GM12878 (cell line): Measurements from ENCODE around the gene FBXO21. TPM values are rescaled to one million over a fixed set of nuclear protein-coding genes. Genes with fewer than 3 reads are reported as not detected.
A peak's percentile ranks its signal among the peaks of the same experiment; 100 is the strongest.

Experiments
- ATAC-seq: fragments of 200-7000 bp; cut with Tn5 transposase; 3 replicates; pipeline ENCODE4 v1.9.1; 2020; ENCODE audit warnings: mild to moderate bottlenecking, moderate library complexity
- BruUV-seq: library from RNA; stranded (reverse); fragments of 400-500 nt; replicated peaks from 2 replicates; lab custom pipeline; 2021; lab: Mats Ljungman, UMichigan
- CTCF ChIA-PET: fragments of 300-600 bp; sonication (Branson Sonifier 250); formaldehyde crosslinking; extraction: SDS; loops from one replicate; lab custom pipeline; 2021; ENCODE audit warnings: inconsistent platforms; lab: Yijun Ruan, JAX
- POLR2A ChIA-PET: fragments of 350-600 bp; formaldehyde crosslinking; extraction: SDS; loops from one replicate; lab custom pipeline; 2021; ENCODE audit warnings: inconsistent platforms; lab: Charles Lee
- RAD21 ChIA-PET: fragments of 300-600 bp; sonication (Branson Sonifier 250); formaldehyde crosslinking; loops from one replicate; lab custom pipeline; 2023; ENCODE audit warnings: antibody characterized with exemption; ENCODE audit not compliant: unreplicated experiment; lab: Charles Lee
- SMC1A ChIA-PET: fragments of 300-600 bp; sonication (Branson Sonifier 250); formaldehyde crosslinking; loops from one replicate; lab custom pipeline; 2023; ENCODE audit not compliant: unreplicated experiment, uncharacterized antibody; lab: Charles Lee
- DNase-seq: peaks from one replicate; pipeline ENCODE4 v3.0.0-alpha.2; 2011; ENCODE audit warnings: low read depth, low spot score
- FAIRE-seq: peaks from 3 replicates; lab custom pipeline; 2011; peaks lifted over from hg19 to GRCh38; lab: Jason Lieb, UNC
- H2AFZ ChIP-seq: 2 replicates; pipeline ENCODE4 v1.6.0; 2011; ENCODE audit warnings: low read depth, low read length, control low read depth; ENCODE audit not compliant: control insufficient read depth
- H3K27ac ChIP-seq: 2 replicates; pipeline ENCODE4 v1.5.1; 2011; ENCODE audit warnings: control low read depth; ENCODE audit not compliant: control insufficient read depth, insufficient read depth
- H3K27me3 ChIP-seq, 2 experiments: replicated peaks in 1 of 2; 2 replicates each; pipeline versions ENCODE4 v1.6.0 to v1.6.1; 2011; ENCODE audit warnings: low read length in 1 of 2; ENCODE audit not compliant: control insufficient read depth in 2 of 2, insufficient read depth in 2 of 2
- H3K36me3 ChIP-seq, 2 experiments: 2 replicates each; pipeline ENCODE4 v1.5.1; 2011; ENCODE audit warnings: low read length in 1 of 2; ENCODE audit not compliant: control insufficient read depth in 2 of 2, insufficient read depth in 2 of 2
- H3K4me1 ChIP-seq: 2 replicates; pipeline ENCODE4 v1.6.1; 2011; ENCODE audit warnings: mild to moderate bottlenecking, low read length, moderate library complexity, mixed read lengths; ENCODE audit not compliant: control insufficient read depth, insufficient read depth
- H3K4me2 ChIP-seq: 2 replicates; pipeline ENCODE4 v1.6.0; 2011; ENCODE audit warnings: control low read depth; ENCODE audit not compliant: control insufficient read depth, insufficient read depth
- H3K4me3 ChIP-seq: fragments of 200-600 bp; sonication (generic); 2 replicates; pipeline ENCODE4 v1.5.1; 2016
- H3K79me2 ChIP-seq: 2 replicates; pipeline ENCODE4 v1.6.0; 2011; ENCODE audit warnings: low read length; ENCODE audit not compliant: control insufficient read depth, insufficient read depth
- H3K9ac ChIP-seq: 2 replicates; pipeline ENCODE4 v1.8.0; 2011; ENCODE audit warnings: low read length, control low read depth, mixed read lengths; ENCODE audit not compliant: control insufficient read depth, insufficient read depth
- H3K9me3 ChIP-seq: replicated peaks from 3 replicates; pipeline ENCODE4 v1.5.1; 2011; ENCODE audit warnings: mild to moderate bottlenecking, low read length; ENCODE audit not compliant: control insufficient read depth, insufficient read depth
- H4K20me1 ChIP-seq: 2 replicates; pipeline ENCODE4 v1.6.0; 2011; ENCODE audit not compliant: control insufficient read depth, insufficient read depth
- ASH2L ChIP-seq: fragments of 300-600, 200-600 bp; sonication (generic); IDR thresholded peaks from 2 replicates; pipeline ENCODE4 v1.6.1; 2017; ENCODE audit warnings: low read depth, mild to moderate bottlenecking, borderline replicate concordance
- CHD2 ChIP-seq: IDR thresholded peaks from 2 replicates; pipeline ENCODE4 v1.6.1; 2011; ENCODE audit warnings: low read depth, low read length, improper control_type of control experiment, borderline replicate concordance
- EZH2 ChIP-seq: IDR thresholded peaks from 2 replicates; pipeline ENCODE4 v1.6.1; 2012; ENCODE audit warnings: low read depth, mild to moderate bottlenecking, control low read depth, inconsistent platforms, low read length, borderline replicate concordance; ENCODE audit not compliant: control insufficient read depth
- JUND ChIP-seq: IDR thresholded peaks from 2 replicates; pipeline ENCODE4 v1.6.1; 2012; ENCODE audit warnings: low read depth, mild to moderate bottlenecking, low read length, improper control_type of control experiment, moderate library complexity
- MEF2B ChIP-seq: fragments of 450-650 bp; IDR thresholded peaks from 2 replicates; pipeline ENCODE4 v1.6.1; 2018; ENCODE audit warnings: mild to moderate bottlenecking, moderate library complexity; ENCODE audit not compliant: partially characterized antibody, poor library complexity, severe bottlenecking
- MXI1 ChIP-seq: fragments of 150-350 bp; IDR thresholded peaks from 2 replicates; pipeline ENCODE4 v1.6.1; 2011; ENCODE audit warnings: low read depth, mild to moderate bottlenecking, inconsistent platforms, low read length, improper control_type of control experiment
- NRF1 ChIP-seq: conservative IDR thresholded peaks from 2 replicates; pipeline ENCODE4 v1.6.1; 2011; ENCODE audit warnings: mild to moderate bottlenecking, low read depth, low read length, improper control_type of control experiment
- SREBF2 ChIP-seq: IDR thresholded peaks from 2 replicates; pipeline ENCODE4 v1.6.1; 2012; ENCODE audit warnings: mild to moderate bottlenecking, low read length
- TARDBP ChIP-seq: IDR thresholded peaks from 2 replicates; pipeline ENCODE4 v1.6.1; 2016; ENCODE audit warnings: borderline replicate concordance
- TCF12 ChIP-seq: IDR thresholded peaks from 2 replicates; pipeline ENCODE4 v1.6.1; 2011; ENCODE audit warnings: low read depth, mild to moderate bottlenecking, low read length
- ZNF207 ChIP-seq: fragments of 450-650 bp; IDR thresholded peaks from 2 replicates; pipeline ENCODE4 v1.6.1; 2014; ENCODE audit warnings: antibody characterized with exemption, mild to moderate bottlenecking, borderline replicate concordance
- ZNF384 ChIP-seq: IDR thresholded peaks from 2 replicates; pipeline ENCODE4 v1.6.1; 2012; ENCODE audit warnings: low read depth, mild to moderate bottlenecking, low read length, improper control_type of control experiment, borderline replicate concordance
- WGBS: methylation state at CpG from one replicate; pipeline ENCODE4 v1.1.6; 2016; ENCODE audit warnings: low lambda C conversion rate; ENCODE audit not compliant: insufficient replicate concordance, insufficient coverage; ENCODE audit errors: missing lambda C conversion rate; 5-methylcytosine and 5-hydroxymethylcytosine counted together
- in situ Hi-C: fragments of 300-500 bp; cut with MboI; formaldehyde crosslinking; loops from 9 replicates; pipeline ENCODE4 v1.14.3; 2018; ENCODE audit warnings: mixed read lengths
- intact Hi-C: fragments of 100-400 bp; cut with micrococcal nuclease; formaldehyde crosslinking; loops from one replicate; pipeline ENCODE4 v1.14.2; 2022; ENCODE audit not compliant: unreplicated experiment
- polyA plus RNA-seq, 11 experiments: library from polyadenylated mRNA; depleted of rRNA in 4 of 11; unstranded in 6 of 11; stranded (reverse) in 5 of 11; fragments of >200 nt; fragmentation: Nextera tagmentation in 4 of 11; fragmentation: Illumina TruSeq in 1 of 11; extraction: Ambion mirVana in 4 of 11; extraction: Trizol in 1 of 11; gene quantifications; 1 replicate in 1 of 11; 2 replicates in 10 of 11; pipeline versions ENCODE4 v1.2.1 to v1.2.3, GENCODE V29; 2011 to 2016; ENCODE audit warnings: inconsistent platforms in 2 of 11, missing spikeins in 2 of 11, low read depth in 1 of 11
- total RNA-seq, 4 experiments: library from RNA; depleted of rRNA in 3 of 4; stranded (reverse); fragments of >200 nt in 3 of 4; fragmentation: Illumina TruSeq in 1 of 4; extraction: Trizol in 1 of 4; gene quantifications; 2 replicates each; pipeline versions ENCODE4 v1.2.1 to v1.2.3, GENCODE V29; 2013 to 2021
- TF ChIP-seq, protein P1 (sequence below): IDR thresholded peaks from 2 replicates; pipeline ENCODE4 v1.6.1; 2011; ENCODE audit warnings: low read depth, low read length, improper control_type of control experiment, borderline replicate concordance
- TF ChIP-seq, protein P2 (sequence below): IDR thresholded peaks from 2 replicates; pipeline ENCODE4 v1.6.1; 2012; ENCODE audit warnings: low read depth, low read length, improper control_type of control experiment

The FBXO21 gene
- total and polyA plus RNA-seq, 10 of the 15 experiments (the other 5 are each of a cell fraction or from before 2014, with no cell fraction given), result 5.5 to 32.6 (median 18.9) TPM

DNA sequence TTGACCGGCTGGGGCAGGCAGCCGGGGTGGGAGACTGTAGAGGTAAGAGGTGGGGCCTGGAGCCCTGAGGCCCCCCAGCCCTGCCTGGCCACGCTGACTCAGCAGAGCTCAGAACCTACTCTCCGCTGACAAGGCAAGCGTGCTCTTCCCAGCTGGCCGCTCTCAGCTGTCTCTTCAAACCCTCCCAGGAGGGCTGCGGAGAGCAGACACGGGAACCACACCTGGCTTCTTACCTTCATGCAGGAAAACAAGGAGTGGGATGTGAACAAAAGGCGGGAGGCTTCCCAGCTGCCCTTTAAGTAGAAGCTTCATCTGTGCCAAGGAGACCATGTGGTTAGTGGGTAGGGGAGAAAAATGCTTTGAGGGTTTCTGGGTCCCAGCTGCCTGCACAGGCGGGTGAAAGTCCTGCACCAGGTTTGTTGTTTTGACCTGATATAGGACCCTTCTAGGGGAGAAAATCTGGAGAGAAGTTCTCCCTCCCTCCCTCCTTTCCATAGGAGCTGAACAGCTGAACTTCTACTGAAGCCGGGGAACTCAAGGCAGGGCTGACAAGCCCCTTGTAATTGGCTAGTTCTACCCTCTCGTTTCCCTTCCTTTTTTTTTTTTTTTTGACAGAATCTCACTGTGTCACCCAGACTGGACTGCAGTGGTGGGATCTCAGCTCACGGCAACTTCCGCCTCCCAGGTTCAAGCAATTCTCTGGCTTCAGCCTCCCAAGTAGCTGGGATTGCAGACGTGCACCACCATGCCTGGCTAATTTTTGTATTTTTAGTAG is 78.3 kb downstream of the FBXO21 start:
- in situ Hi-C loops (no loop called here), intact Hi-C loops (no loop called here)
- Histone ChIP-seq H3K9me3 (no peaks in the 10 kb centered on the region; the same call in 2 of the 3 replicates), H2AFZ (no peak overlapping the region), H3K4me2 (no peak overlapping the region), H3K79me2 (no peaks in the 10 kb centered on the region), H3K36me3 (no peaks in the 10 kb centered on the region), H3K9ac (no peak overlapping the region), H3K4me1 (no peaks in the 10 kb centered on the region; the same call in 1 of the 2 replicates), H3K4me3 (no peak overlapping the region), H4K20me1 (no peaks in the 10 kb centered on the region), H3K27ac (no peak overlapping the region), H3K27me3 (no peaks in the 10 kb centered on the region; a peak in 2 of 4 replicates)
- BruUV-seq, result no TSS peak
- TF ChIP-seq MXI1 (no peak), TCF12 (peak; percentile 54; the same call in 1 of the 2 replicates), ZNF384 (peak; percentile 30; the same call in 1 of the 2 replicates)
- ChIA-PET CTCF (interaction anchor here (0.5 to 2.5 kb wide), 5 partner anchors 8 to 1031 kb away, joined by 3 to 11 read pairs (median 4); no protein-coding TSS in a partner anchor), SMC1A (interaction anchor here (1.0 to 1.2 kb wide), 2 partner anchors 9 to 13 kb away, joined by 3 to 5 read pairs; no protein-coding TSS in a partner anchor), RAD21 (no interaction called here), POLR2A (interaction anchor here (0.6 to 0.7 kb wide), 3 partner anchors 9 to 467 kb away, joined by 3 to 4 read pairs (median 3); no protein-coding TSS in a partner anchor)
- FAIRE-seq, result no peak
- peak; percentile 58 for ATAC-seq
- WGBS, result 73% methylated on average over 14 of the region's 15 CpGs
- DNase-seq, result no peak

DNA sequence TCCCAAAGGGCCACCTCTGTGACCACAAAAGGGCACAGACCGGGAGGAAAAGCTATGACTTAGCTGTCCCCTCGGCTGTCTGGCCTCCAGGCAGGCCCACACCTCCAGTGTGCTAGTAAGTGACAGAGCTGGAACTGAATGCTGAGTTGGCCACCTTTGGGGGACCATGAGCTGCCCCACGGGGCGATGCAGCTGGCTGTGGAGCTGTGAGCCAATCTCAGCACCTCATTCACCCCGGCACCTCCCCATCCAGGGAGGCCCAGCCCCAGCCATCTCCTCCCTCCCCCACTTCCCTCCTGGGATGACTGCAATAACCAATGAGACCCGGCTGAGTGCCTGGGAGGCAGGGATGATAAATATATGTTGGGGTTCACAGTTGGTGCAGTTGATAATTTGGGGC is 78.9 kb downstream of the FBXO21 start:
- POLR2A ChIA-PET, result no interaction called here
- FAIRE-seq (no peak), ATAC-seq (peak; percentile 23), DNase-seq (no peak)
- no peaks in the 10 kb centered on the region for H3K36me3 ChIP-seq
- no peak overlapping the region for H2AFZ ChIP-seq
- no peaks in the 10 kb centered on the region; the same call in 1 of the 2 replicates for H3K4me1 ChIP-seq
- no peaks in the 10 kb centered on the region; the same call in 2 of the 3 replicates for H3K9me3 ChIP-seq
- H3K4me2 ChIP-seq, result no peak overlapping the region
- H4K20me1 ChIP-seq, result no peaks in the 10 kb centered on the region
- BruUV-seq, result no TSS peak
- WGBS, result 60% methylated on average over 6 of the region's 6 CpGs
- H3K9ac ChIP-seq, result no peak overlapping the region
- CTCF ChIA-PET, result interaction anchor here (0.5 to 2.5 kb wide), 3 partner anchors 8 to 1032 kb away, joined by 4 to 11 read pairs (median 6); no protein-coding TSS in a partner anchor
- intact Hi-C loops, result no loop called here
- in situ Hi-C loops, result no loop called here
- no peak overlapping the region for H3K27ac ChIP-seq
- no peaks in the 10 kb centered on the region for H3K79me2 ChIP-seq
- SMC1A ChIA-PET, result interaction anchor here (0.5 to 1.2 kb wide), 3 partner anchors 9 to 409 kb away, joined by 3 to 5 read pairs (median 3); no protein-coding TSS in a partner anchor
- RAD21 ChIA-PET, result no interaction called here
- no peaks in the 10 kb centered on the region; a peak in 2 of 4 replicates for H3K27me3 ChIP-seq
- H3K4me3 ChIP-seq, result no peak overlapping the region
- TF ChIP-seq, protein P1, sequence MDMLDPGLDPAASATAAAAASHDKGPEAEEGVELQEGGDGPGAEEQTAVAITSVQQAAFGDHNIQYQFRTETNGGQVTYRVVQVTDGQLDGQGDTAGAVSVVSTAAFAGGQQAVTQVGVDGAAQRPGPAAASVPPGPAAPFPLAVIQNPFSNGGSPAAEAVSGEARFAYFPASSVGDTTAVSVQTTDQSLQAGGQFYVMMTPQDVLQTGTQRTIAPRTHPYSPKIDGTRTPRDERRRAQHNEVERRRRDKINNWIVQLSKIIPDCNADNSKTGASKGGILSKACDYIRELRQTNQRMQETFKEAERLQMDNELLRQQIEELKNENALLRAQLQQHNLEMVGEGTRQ, result no peak
- TF ChIP-seq MEF2B (no peak), ZNF207 (no peak), NRF1 (no peak), SREBF2 (no peak), ASH2L (no peak), EZH2 (no peak), JUND (no peak), CHD2 (no peak), TARDBP (no peak)
- TF ChIP-seq, protein P2, sequence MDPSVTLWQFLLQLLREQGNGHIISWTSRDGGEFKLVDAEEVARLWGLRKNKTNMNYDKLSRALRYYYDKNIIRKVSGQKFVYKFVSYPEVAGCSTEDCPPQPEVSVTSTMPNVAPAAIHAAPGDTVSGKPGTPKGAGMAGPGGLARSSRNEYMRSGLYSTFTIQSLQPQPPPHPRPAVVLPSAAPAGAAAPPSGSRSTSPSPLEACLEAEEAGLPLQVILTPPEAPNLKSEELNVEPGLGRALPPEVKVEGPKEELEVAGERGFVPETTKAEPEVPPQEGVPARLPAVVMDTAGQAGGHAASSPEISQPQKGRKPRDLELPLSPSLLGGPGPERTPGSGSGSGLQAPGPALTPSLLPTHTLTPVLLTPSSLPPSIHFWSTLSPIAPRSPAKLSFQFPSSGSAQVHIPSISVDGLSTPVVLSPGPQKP, result no peak
